Epithelial cell of esophagus (primary cell): ENCODE data around the gene IL16.

Experiments used
- DNase-seq: peaks from one replicate; pipeline ENCODE4 v3.0.0; 2010; ENCODE audit warnings: low read depth
- H3K4me3 ChIP-seq: 2 replicates; pipeline ENCODE4 v1.5.1; 2011; ENCODE audit warnings: mild to moderate bottlenecking, low read length, control low read depth
- CTCF ChIP-seq: IDR thresholded peaks from 2 replicates; pipeline ENCODE4 v1.5.1; 2011; ENCODE audit warnings: low read depth, mild to moderate bottlenecking, low read length, control low read depth, inconsistent platforms; ENCODE audit not compliant: insufficient read depth; ENCODE audit errors: missing control alignments

IL16 gene

GRCh38 chr15:81215983-81216382 is 19.3 kb downstream of the IL16 start:
- no peak overlapping the region for H3K4me3 ChIP-seq
- TF ChIP-seq CTCF, result no peak
- no peak for DNase-seq

- H3K4me3 ChIP-seq, result no peak overlapping the region
- DNase-seq, result no peak
- TF ChIP-seq CTCF, result no peak
These were observed 19.7 kb downstream of the IL16 start for GRCh38 chr15:81216422-81216821.

GRCh38 chr15:81221449-81221848 is 24.8 kb downstream of the IL16 start:
- H3K4me3 ChIP-seq, result no peak overlapping the region
- no peak for TF ChIP-seq CTCF
- DNase-seq, result no peak

- no peak for TF ChIP-seq CTCF
- DNase-seq, result no peak
- no peak overlapping the region for H3K4me3 ChIP-seq
These were observed 25.3 kb downstream of the IL16 start for GRCh38 chr15:81222007-81222406.

- no peak overlapping the region for H3K4me3 ChIP-seq
- DNase-seq, result no peak
- no peak for TF ChIP-seq CTCF
These were observed 26.8 kb downstream of the IL16 start for GRCh38 chr15:81223346-81223971.

- no peak for DNase-seq
- no peak overlapping the region for H3K4me3 ChIP-seq
- TF ChIP-seq CTCF, result no peak
These were observed 27.6 kb downstream of the IL16 start for GRCh38 chr15:81224232-81224631.

- no peak overlapping the region for H3K4me3 ChIP-seq
- TF ChIP-seq CTCF, result no peak
- DNase-seq, result no peak
These were observed 28.5 kb downstream of the IL16 start for GRCh38 chr15:81225161-81225671.
